Hepatocyte (in vitro differentiated cells): ENCODE data around the gene ALKBH1.

Source experiments
- EZH2 ChIP-seq: fragments of 200-600 bp; sonication (generic); IDR thresholded peaks from 2 replicates; pipeline ENCODE4 v1.6.1; 2016; ENCODE audit warnings: antibody characterized with exemption, mild to moderate bottlenecking, borderline replicate concordance
- TF ChIP-seq, protein P1 (sequence below): fragments of 200-600 bp; sonication (generic); IDR thresholded peaks from 2 replicates; pipeline ENCODE4 v1.5.1; 2016; ENCODE audit warnings: antibody characterized with exemption, mild to moderate bottlenecking; ENCODE audit not compliant: poor library complexity

DNA sequence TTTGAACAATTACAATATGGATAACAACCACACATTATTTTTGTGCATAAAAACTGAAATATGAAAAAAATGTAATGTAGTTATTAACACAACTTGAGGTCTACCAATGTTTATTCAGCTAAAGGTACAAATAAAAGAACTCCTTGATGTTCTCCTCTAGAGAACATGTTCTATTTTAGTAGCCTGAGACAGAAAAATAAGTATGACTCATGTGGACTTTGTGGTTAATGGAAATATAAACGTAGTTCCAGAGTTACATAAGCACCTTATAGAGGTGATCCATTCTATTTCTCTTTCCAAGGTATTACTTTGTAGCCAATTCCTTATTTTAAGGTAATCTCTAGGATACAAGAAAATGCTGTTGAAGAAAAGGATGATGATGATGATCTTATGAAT, 25.7 kb downstream of the ALKBH1 start:
- TF ChIP-seq, protein P1, sequence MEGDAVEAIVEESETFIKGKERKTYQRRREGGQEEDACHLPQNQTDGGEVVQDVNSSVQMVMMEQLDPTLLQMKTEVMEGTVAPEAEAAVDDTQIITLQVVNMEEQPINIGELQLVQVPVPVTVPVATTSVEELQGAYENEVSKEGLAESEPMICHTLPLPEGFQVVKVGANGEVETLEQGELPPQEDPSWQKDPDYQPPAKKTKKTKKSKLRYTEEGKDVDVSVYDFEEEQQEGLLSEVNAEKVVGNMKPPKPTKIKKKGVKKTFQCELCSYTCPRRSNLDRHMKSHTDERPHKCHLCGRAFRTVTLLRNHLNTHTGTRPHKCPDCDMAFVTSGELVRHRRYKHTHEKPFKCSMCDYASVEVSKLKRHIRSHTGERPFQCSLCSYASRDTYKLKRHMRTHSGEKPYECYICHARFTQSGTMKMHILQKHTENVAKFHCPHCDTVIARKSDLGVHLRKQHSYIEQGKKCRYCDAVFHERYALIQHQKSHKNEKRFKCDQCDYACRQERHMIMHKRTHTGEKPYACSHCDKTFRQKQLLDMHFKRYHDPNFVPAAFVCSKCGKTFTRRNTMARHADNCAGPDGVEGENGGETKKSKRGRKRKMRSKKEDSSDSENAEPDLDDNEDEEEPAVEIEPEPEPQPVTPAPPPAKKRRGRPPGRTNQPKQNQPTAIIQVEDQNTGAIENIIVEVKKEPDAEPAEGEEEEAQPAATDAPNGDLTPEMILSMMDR: no peak
- no peak for TF ChIP-seq EZH2
